ENCODE data around the gene OR51B4.
A peak's percentile ranks its signal among the peaks of the same experiment; 100 is the strongest.
"Not testable (repeated sequence)": the region's sequence is repeated elsewhere in the genome, so short reads cannot be mapped to it uniquely, and the experiment has no call there.

The OR51B4 gene

DNA sequence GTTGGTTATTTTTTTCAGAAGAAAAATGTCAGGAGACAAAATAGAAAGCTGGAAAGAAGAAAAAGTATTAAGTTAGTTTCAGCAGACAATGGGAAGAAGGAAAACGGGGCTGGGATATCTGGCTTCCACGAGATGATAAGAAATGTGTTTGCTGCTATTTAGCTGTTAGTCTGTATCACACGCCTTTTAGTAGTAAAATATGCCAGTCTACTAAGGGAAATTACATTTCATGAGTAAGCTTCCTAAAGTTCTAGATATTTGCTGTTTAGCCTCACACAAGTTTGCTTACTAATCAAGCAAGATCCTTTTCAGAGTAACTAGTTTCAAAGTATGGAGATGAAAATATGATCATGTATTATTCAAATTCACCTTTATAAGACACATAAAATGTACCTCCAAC is 1.5 kb downstream of the OR51B4 start:
- intact Hi-C loops (cut with DNase I; ENCODE audit: low total_unique reads): no loop called here
- DNase-seq: no peak
- Histone ChIP-seq H3K27me3 (no peaks in the 10 kb centered on the region), H3K9me3 (no peaks in the 10 kb centered on the region), H3K4me1 (no peaks in the 10 kb centered on the region), H3K27ac (no peak overlapping the region), H3K4me3 (no peak overlapping the region), H3K36me3 (no peaks in the 10 kb centered on the region)
- no peak for TF ChIP-seq CTCF (IDR thresholded peaks at IDR 0.05)

DNA sequence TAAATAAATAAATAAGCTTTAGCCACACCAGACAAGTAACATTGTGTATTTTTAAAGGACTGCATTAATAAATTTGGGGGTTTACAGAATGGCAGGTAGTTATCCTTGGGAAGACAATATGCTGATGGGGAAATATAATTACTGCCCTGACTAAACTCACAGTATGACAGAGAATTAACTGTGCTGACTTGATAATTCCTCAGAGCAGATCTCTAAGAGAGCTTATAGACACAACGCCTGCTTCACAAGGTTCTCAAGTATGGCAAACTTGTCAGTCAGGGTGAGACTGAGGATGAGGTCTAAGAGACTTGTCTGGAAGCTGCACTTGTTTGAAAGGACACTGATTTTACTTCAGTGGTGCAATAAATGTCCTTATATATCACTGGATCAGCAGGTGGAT is 3.3 kb downstream of the OR51B4 start:
- TF ChIP-seq CTCF (IDR thresholded peaks at IDR 0.05): no peak
- Histone ChIP-seq H3K27ac (no peak overlapping the region), H3K4me3 (no peak overlapping the region), H3K4me1 (no peaks in the 10 kb centered on the region), H3K9me3 (no peaks in the 10 kb centered on the region), H3K36me3 (no peaks in the 10 kb centered on the region), H3K27me3 (no peaks in the 10 kb centered on the region)
- DNase-seq: no peak
- intact Hi-C loops (cut with DNase I; ENCODE audit: low total_unique reads): no loop called here

DNA sequence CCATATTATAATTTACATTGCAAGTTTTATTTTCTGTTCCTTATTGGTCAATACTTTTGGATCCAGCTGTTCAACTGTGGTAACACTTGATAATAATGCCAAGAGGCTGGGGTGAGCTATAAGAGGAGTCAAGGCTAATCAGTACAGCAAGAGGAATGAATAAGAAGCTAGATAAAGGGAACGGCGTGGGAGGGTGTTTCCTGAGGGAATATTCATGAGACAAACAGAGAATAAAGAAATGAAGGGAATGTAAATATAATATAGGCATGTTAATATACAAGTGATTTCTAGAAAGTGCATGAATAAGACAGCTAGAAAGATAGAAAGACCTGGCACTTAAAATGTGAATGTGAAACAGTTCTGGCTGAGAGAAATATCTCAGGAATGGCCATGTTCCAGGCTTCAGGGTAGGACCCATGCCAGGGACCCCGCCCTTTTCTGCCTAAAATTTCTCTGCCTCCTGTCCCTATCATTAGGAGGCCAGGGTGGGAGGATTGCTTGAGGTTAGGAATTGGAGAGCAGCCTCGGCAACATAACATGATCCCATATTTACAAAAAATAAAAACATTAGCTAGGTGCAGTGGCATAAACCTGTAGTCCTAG is 3.9 kb downstream of the OR51B4 start:
- Histone ChIP-seq H3K9me3 (no peaks in the 10 kb centered on the region), H3K36me3 (no peaks in the 10 kb centered on the region), H3K27ac (no peak overlapping the region), H3K4me1 (no peaks in the 10 kb centered on the region), H3K4me3 (no peak overlapping the region), H3K27me3 (no peaks in the 10 kb centered on the region)
- intact Hi-C loops (cut with DNase I; ENCODE audit: low total_unique reads): no loop called here
- TF ChIP-seq CTCF (IDR thresholded peaks at IDR 0.05): no peak
- no peak for DNase-seq

DNA sequence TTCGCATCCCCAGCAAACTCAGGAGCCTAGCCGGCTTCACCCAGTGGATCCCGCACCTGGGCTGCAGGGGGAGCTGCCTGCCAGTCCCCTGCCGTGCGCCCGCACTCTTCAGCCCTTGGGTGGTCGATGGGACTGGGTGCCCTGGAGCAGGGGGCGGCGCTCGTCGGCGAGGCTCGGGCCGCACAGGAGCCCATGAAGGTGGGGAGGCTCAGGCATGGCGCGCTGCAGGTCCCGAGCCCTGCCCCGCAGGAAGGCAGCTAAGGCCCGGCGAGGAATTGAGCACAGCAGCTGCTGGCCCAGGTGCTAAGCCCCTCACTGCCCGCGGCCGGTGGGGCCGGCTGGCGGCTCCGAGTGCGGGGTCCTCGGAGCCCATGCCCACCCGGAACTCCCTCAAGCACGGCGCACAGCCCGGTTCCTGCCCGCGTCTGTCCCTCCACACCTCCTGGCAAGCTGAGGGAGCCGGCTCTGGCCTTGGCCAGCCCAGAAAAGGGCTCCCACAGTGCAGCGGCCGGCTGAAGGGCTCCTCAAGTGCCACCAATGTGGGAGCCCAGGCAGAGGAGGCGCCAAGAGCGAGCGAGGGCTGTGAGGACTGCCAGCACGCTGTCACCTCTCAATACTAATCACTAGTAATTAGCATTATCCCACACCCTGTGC is 7.3 kb downstream of the OR51B4 start:
- H3K4me1 ChIP-seq; H3K9me3 ChIP-seq; H3K36me3 ChIP-seq; intact Hi-C loops (cut with DNase I; ENCODE audit: low total_unique reads); DNase-seq; H3K27me3 ChIP-seq; H3K27ac ChIP-seq; H3K4me3 ChIP-seq: not testable (repeated sequence)

DNA sequence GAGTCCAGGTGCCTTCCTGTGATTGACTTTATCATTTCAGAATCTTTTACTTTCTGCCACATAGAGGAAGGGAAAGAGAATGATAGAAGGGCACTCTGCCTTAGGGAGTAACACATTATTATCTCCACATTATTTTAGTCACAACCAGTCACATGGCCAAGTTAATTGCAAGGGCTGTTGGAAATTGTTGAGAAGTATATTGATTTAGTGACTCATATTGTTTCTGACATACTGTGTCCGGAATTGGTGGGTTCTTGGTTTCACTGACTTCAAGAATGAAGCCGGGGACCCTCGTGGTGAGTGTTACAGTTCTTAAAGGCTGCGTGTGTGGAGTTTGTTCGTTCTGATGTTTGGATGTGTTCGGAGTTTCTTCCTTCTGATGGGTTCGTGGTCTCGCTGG is 8.7 kb downstream of the OR51B4 start:
- DNase-seq: no peak
- Histone ChIP-seq H3K4me3 (no peak overlapping the region), H3K27ac (no peak overlapping the region), H3K27me3 (no peaks in the 10 kb centered on the region), H3K4me1 (no peaks in the 10 kb centered on the region), H3K36me3 (no peaks in the 10 kb centered on the region), H3K9me3 (no peaks in the 10 kb centered on the region)
- no peak for TF ChIP-seq CTCF (IDR thresholded peaks at IDR 0.05)
- intact Hi-C loops (cut with DNase I; ENCODE audit: low total_unique reads): no loop called here

DNA sequence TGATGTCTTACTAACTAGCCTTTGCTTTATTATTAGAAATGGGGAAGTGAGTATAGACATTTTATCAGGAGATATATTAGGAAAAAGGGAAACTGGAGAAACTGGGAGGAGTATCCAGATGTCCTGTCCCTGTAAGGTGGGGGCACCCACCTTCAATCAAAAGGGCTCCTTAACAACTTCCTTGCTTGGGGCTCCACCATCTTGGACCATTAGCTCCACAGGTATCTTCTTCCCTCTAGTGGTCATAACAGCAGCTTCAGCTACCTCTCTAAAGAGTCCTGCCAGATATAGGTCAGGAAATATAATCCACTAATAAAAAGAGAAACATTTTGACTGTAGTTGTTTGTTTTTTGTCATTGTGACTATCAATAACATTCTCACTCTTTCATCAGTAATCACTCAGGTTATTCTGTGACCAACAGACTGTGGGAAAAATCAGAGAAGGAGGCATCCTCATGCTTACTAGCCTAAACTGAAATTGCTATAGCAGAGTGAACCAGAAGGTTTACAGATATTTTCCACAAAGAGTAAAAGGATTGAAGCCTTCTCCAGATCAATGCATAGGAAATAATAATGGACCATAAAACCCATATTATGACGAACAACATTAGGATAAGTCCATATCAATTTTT is 10.4 kb downstream of the OR51B4 start:
- Histone ChIP-seq H3K27ac (no peak overlapping the region), H3K36me3 (no peaks in the 10 kb centered on the region)
- intact Hi-C loops (cut with DNase I; ENCODE audit: low total_unique reads): no loop called here

More for the DNA sequence above, 10.4 kb downstream of the OR51B4 start:
- Histone ChIP-seq H3K9me3 (no peaks in the 10 kb centered on the region), H3K4me1 (no peaks in the 10 kb centered on the region), H3K27me3 (no peaks in the 10 kb centered on the region), H3K4me3 (no peak overlapping the region)
- no peak for DNase-seq
- TF ChIP-seq CTCF (IDR thresholded peaks at IDR 0.05): peak; percentile 6 to 22

Measured in tibial artery (tissue), 4 donors.